ENCODE measurements around the gene RBM22.

The RBM22 gene

DNA sequence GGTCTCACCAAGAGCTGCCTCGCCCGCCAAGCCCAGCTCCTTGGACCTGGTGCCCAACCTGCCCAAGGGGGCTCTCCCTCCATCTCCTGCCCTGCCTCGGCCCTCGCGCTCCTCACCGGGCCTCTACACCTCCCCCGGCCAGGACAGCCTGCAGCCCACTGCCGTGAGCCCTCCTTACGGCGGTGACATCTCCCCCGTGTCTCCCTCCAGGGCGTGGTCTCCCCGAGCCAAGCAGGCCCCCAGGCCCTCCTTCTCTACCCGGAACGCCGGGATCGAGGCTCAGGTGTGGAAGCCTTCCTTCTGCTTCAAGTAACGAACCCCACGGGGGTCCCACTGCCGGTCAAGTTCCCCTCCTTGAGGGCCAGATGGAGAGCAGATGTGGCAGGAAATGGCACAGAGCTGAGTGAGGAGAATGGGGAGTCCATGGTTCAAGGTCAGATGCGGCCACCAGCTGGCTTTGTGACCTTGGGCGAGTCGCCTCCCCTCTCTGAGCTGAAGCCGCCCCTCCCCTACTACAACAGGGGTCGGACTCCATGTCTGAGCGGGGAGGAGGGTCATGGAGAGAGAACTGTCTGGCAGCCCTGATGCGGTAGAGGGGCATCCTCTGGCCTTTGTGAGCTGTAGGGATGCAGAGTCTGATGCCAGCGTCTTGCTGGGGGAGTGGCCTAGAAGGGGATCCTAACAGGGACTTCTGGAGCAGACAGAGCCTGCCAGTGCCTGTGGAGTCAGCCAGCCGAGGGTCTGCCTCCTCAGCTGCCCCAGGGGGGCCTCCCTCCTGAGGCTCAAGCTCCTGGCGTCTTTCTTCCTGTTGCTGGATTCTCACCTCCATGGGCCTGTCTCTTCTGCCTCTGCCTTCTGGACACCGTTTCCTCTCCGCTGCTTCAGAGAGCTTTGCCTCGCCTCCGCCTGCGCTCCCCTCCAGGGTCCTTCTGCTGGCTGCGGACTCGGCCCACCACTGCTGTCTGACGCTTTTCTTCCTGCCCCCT is 50.5 kb downstream of the RBM22 start:
- DNase-seq, result no peak

DNA sequence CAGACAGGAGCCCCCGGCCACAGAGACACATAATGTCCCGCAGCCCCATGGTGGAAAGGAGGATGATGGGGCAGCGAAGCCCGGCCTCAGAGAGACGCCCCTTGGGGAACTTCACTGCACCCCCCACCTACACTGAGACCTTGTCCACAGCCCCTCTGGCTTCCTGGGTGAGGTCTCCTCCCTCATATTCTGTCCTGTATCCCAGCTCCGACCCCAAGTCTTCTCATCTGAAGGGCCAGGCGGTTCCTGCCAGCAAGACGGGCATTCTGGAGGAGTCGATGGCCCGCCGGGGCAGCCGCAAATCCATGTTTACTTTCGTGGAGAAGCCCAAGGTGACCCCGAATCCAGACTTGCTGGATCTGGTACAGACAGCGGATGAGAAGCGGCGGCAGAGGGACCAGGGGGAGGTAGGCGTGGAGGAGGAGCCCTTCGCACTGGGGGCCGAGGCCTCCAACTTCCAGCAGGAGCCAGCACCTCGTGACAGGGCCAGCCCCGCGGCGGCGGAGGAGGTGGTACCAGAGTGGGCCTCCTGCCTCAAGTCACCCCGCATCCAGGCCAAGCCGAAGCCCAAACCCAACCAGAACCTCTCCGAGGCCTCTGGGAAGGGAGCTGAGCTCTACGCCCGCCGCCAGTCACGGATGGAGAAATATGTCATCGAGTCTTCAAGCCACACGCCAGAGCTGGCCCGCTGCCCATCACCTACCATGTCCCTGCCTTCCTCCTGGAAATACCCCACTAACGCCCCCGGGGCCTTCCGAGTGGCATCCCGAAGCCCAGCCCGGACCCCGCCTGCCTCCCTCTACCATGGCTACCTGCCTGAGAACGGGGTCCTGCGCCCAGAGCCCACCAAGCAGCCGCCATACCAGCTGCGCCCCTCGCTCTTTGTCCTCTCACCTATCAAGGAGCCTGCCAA is 51.5 kb downstream of the RBM22 start:
- no peak for DNase-seq

DNA sequence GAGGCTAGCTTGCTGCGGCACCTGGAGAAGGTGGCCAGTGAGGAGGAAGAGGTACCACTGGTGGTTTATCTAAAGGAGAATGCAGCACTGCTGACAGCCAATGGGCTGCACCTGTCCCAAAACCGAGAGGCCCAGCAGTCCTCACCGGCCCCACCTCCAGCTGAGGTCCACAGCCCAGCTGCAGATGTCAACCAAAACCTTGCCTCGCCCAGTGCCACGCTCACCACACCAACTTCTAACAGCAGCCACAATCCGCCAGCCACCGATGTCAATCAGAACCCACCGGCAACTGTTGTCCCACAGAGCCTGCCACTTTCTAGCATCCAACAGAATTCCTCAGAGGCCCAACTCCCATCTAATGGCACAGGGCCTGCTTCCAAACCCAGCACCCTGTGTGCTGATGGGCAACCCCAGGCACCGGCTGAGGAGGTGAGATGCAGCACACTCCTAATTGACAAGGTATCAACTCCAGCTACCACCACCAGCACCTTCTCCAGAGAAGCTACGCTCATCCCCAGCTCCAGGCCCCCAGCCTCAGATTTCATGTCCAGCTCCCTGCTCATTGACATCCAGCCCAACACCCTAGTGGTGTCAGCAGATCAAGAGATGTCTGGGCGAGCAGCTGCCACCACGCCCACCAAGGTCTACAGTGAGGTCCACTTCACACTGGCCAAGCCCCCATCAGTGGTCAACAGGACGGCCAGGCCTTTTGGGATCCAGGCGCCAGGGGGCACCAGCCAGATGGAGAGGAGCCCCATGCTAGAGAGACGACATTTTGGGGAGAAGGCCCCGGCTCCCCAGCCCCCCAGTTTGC is 52.4 kb downstream of the RBM22 start:
- DNase-seq, result no peak

DNA sequence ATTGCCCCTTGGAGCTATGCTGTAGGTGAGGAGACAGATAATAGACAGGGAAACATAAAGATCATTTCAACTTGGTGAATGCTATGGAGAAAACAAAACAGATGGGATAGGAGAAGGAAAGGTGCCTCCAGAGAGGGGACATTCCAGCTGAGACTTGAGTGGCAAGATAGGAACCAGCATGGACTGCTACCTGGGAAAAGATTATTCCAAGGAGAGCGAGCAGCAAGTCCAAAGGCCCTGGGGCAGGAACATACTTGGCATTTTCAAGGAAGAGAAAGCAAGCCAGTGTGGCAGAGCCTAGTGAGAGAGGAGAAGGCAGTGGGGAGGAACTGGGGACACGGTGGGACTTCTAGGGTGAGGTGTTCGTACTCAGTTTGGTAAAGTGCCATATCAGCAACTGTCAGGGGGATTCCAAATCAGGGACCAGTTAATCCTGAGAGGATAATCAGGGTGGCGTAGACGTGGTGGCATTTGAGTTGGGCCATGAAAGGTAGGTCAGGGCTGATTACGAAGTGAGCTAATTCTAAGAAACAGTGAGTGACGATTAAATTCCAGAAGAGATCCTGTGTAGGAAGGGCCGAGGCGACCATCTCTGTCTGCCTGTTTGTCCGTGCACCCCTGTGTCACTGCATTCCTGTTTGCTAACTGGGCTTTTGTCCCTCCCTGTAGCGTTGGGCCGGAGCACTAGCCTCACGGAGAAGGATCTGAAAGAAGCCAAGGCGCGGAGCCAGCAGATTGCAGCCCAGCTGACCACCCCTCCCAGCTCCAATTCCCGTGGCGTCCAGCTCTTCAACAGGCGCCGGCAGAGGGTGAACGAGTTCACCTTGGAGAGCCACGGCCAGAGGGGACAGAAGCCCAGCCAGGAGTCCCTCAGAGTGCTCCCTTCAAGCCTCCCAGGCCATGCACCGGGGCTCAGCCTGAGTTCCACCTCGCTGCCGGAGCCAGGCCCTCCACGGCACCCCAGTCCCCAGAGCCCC is 53.3 kb downstream of the RBM22 start:
- no peak for DNase-seq

DNA sequence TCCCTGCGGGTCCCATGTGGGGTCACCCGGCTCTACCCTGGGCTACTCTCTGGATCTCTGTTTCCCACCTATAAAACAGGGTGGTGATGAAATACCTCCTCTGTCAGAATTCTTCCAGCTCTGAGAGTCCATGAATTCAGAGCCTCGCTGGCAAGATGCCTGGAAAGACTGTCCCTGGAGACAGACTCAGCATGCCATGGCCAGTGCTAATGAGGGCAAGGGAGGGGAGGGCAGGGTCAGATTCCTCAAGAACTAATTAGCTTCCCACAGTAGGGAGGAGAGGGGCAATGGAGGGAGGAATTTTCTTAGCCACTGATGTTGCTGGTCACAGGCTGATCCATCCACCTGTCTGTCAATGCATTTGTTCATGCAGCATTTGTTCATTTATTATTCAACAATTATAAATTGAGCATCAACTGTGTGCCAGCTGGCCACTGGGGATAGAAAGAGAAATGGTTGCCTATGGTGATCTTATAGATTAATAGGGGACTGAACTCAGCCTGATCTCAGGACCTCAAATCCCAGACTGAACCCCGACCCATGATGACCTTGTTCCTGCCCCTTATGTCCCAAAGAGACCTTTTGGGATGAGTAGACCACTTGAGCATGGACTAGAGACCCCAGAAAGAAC is 55.7 kb downstream of the RBM22 start:
- DNase-seq, result no peak

DNA sequence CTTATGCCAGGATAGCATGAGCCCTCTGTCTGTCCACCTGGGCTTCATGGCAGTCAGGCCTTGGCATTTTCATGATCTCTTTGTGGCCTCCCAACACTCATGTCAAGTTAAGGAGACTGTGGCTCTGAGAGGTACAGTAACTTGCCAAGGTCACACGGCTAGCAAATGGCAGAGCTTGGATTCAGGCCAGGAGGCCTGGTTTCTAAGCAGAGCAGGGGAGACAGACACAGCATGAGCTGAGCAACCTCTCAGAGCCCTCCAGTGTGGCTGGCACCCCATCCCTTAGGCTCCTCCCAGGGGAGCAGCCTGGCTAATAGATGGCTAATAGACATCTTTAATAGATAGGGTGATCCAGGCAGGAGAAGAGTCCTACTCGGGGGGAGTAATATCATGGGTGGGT is 56.3 kb downstream of the RBM22 start:
- no peak for DNase-seq

DNA sequence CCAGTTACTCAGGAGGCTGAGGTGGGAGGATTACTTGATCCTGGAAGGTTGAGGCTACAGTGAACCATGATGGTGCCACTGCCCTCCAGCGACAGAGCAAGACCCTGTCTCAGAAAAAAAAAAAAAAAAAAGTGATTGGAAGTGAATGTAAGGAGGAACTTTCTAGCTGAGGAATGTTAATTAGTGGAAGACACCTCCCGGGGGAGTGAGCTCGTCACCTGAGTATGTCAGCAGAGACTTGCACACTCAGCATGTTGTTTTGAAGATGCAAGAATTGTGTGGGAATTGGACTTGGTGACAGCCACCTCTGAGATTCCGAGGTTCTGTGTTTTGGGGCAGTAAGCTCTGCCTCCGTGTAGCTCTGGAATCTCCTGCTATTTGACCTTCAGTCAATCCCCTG is 56.8 kb downstream of the RBM22 start:
- DNase-seq, result no peak

DNA sequence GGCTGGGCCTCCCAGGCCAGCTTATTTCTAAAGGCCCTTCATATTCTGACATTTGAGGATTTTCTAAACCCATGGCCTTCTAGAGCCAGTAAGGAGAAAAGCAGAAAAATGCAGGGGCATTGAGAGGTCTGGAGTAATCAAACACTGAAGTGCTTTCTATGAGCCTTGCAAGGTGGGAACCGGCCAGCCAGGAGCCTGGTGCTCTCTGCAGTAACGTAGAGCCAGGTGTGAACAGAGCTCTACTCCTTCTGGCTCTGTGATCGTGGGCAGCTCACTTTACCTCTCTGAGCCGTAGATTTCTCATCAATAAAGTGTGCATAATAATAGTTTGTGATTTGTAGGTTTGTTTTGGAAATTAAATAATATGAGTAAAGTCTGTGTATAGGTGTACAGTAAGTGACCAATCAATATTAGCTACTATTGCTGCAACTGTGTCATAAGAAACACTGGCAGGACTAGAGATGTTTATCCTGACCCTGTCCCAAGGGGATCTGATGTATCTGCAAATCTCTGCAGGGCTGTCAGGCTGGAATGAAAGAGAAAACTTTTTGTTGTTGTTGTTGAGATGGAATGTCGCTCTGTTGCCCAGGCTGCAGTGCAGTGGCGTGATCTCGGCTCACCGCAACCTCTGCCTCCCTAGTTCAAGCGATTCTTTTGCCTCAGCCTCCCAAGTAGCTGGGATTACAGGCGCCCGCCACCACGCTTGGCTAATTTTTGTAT is 57.7 kb downstream of the RBM22 start:
- DNase-seq, result no peak

DNA sequence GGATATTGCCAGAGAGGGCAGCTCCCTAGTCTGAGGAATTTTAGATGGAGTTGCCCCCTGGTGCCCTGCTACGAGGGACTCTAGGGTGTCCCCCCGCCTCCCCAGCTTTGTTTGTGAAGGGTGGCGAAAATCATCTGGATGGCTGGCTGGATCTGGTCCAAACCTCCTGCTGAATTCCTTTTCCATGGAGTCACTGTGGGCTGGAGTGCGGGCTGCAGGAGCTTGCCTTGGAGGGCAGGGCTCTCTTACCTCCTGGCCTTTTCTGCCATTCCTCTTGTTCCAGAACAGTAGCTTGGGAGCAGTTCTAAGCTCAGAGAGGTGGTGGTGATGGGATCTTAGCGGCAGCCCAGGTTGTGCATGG is 58.3 kb downstream of the RBM22 start:
- DNase-seq, result no peak

DNA sequence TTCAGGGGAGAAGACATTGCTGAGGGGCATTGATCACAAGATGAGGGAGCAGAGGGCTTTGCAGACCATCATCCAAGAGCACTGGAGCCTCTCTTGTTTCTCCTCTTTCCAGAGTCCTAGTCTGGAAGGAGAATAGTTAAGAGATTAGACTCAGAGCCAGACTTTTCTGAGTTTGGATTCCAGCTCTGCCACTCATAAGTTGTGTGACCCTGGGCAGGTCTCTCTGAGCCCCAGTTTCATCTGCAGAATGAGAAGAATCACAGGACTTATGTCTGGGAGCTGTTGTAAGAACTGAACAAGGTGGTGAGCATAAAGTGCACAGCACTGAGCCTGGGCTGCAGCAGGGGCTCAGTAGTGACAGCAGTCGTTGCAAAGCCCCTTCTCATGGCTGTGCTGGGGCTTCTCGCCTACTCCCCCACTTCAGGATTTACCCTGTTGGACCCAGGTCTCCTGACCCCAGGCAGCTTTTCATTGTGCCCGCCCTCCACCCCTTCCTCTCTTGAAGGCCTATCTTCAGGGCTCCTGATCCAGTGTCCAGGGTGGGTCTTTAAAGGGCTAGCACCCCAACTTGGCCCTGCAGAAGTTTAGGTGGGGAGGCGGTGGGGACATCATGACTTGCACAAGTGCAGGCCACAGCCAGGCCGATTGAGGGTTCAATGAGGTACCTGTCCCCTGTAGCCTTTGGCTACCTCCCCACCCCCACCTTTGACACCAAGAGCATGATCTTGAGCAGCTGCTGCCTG is 58.9 kb downstream of the RBM22 start:
- no peak for DNase-seq

DNA sequence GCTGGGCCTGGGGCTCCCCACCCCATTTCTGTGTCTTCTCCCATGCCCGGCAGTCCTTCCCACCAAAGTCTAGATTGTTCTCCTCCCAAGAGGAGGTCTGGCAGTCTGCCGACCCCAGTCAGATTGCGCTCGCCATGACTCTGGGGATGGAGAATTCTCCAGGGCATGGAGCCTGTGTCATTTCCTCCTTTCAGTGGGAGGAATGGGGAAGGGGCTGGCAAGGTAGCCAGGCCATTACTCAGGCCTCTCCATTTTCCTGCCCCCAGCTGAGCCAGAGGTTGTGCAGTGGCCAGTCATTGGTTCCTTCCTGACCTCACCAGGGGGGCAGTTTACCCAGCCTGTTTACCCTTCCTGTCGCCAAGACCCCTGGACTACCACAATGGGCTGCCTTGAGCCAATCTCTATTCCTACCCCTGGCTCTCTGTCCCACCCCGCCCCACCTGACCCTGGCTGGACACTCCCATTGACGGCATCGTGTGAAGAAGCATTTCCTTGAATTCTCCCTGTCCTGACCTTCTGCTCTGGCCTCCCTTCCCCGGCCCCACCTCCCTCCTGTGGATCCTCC is 59.8 kb downstream of the RBM22 start:
- no peak for DNase-seq

Measured in CD4-positive, alpha-beta T cell treated with Interleukin-10 for 1 hour (primary cell).